CD4-positive, alpha-beta T cell treated with Interleukin-15 for 4 hours (primary cell): Measurements from ENCODE around the gene PARVA.

ENCODE experiments used
- DNase-seq: peaks from one replicate; pipeline ENCODE4 v3.0.0-alpha.2; 2020; ENCODE audit warnings: low spot score

The PARVA gene

DNA sequence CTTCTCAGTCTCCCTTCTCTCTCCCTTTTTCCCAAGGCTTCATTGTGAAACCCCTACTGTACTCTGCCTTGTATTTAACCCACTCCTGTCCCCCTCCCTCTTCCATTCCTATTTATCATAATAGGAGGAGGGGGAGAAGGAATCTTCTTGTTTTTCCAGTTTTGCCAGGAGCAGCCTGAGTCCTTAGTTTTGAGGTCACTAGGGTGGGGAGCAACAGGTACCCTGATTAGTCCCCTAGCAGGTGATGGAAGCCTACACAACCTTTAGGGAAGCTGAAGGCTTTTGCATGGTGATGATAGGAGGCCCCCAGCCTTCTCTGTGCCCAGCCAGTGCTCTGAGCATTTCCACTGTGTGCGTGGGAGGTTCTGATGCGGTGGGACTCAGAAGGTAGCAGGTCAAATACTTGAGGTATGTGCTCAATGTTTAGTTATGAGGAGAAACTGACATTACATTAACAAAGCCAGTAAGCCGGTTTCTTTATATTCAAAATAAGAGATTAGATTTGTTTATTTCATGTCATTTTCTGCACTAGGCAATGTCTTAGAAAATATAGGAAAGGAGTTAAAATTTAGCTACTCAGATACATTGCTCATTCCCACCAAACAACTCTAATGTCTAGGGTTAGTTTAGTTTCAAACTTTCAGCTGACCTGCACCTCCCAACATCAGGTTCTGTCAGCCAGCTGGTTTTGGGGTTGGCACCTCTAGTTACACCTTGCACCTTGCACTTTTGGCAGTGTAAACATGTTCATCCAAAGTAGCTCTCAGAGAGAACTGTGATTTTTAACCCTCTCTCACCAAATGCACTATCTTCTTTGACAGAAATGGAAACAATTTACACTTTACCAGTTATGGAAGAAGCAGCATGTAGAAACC lies 26.0 kb downstream of the PARVA start:
- DNase-seq = no peak

DNA sequence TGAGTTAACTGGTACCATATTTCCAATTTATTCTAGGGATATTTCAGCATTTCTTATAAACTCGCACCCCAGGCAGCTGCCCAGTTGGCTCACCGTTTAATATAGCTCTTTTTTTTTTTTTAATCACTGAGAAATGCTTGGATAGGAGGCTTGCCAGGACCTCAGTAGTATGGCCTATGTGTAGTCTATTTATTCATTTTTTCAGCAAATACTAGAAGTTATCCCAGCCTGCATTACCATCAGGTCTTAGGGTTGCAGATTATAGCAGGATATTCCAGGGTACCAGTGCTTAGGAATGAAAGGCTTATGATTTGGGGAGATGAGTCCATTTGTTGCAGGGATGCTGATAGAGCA lies 26.6 kb downstream of the PARVA start:
- DNase-seq = no peak

DNA sequence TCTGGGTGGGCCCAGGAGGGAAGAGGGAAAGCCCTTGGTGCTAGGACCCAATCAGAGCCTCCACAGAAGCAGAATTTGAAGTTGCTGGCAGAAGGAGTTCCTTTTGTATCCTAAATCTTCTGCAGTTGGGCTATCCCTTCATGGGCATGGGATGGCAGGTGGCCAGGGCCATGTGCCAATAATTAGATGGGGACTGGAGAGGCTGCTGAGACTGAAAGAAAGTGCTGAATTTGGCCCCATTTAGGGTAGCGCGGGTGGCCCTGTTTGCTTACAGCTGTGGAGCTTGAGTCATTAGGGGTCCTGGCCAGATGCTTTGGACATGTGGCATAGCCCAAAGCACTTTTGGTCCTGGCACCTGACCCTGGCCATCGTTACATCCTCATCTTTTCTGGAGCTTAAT lies 27.1 kb downstream of the PARVA start:
- no peak for DNase-seq

DNA sequence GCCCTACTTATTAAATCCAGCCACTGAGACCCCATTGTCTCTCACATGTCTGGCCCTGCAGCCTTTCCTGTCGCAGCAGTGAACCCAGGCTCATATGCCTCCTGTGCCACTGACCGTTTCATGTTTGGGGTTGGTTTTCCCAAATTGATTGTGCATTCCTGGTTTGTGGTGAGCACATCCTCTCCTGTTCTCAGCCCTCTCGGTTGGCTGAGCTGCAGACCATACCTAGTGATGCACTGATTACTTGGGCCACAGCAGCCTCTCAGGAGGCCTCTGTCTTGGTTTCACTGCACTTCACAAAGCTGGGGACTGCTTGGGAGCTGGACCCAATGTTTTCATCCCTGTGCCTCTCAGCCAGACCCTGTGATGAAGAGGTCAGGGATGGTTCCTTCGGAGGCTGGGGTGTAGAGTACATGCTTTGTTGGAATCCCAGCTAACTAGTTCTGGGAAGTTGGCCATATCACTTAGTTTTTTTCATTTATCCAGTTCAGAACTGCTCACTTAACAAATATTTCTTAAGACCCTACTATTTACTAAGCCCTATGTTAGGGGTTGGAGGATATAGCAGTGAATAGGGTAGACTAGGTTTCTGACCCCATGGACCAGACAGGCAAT lies 30.9 kb downstream of the PARVA start:
- DNase-seq = no peak

DNA sequence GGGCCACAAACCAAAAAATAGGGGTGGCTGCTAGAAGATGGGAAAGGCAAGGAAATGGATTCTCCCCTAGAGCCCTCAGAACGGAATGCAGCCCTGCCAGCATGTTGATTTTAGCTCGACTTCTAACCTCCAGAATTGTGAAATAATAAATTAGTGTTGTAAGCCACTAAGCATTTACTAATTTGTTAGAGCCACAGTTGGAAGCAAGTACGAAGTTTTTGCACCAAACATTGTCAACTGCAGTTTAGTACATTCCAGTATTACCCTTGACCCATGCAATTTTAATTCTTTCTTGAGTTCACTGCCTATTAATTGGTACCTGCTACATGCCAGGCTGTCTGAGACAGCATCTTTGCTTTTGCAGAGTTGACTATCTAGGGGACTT lies 32.2 kb downstream of the PARVA start:
- no peak for DNase-seq

DNA sequence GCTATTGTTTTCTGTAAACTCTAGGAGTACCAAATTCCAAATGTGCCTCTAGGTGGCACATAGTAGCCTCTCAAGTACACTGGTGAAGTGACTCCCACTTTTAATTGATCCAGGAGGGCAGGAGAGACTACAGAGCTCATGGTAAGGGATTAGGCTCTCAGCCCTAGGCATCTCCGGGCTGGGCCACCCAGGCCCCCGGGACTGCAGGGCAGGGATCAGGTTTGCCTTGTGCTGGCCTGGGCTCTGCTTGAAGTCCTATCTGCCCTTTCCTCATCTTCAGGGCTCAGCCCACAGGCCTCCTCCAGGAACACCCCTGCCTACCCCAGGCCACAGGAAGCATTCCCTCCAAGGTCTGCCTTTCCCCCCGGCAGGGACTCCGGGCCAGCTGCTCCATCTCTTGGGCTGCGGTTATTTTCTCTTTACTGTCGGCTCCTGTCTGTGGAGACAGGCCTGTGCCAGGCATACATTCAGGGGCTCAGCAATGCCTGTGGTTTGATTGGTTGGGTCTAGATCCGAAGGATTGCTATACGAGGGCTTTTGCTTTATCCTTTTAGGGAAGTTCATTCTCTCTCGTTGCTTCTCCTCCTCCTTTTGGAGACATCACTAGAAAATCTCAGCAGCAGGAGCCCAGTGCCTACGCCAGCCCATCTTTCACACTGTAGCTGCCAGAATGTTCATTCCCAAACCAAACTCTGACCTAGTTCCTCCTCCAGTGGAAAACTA lies 32.8 kb downstream of the PARVA start:
- DNase-seq = no peak

DNA sequence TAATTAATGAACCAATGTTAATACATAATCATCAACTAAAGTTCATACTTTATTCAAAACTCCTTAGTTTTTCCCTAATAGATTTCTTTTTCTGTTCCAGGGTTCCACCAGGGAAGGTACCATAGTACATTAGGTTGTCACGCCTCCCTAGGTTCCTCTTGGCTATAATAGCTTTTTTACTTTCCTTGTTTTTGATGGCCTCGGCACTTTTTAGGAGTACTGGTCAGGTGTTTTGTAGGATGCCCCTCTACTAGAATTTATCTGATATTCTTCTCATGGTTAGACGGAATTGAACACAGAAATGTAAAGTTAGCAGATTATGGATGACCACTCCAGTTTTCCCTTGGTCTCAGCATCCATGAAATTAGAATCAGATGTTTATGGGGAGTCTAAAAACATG lies 34.0 kb downstream of the PARVA start:
- no peak for DNase-seq

DNA sequence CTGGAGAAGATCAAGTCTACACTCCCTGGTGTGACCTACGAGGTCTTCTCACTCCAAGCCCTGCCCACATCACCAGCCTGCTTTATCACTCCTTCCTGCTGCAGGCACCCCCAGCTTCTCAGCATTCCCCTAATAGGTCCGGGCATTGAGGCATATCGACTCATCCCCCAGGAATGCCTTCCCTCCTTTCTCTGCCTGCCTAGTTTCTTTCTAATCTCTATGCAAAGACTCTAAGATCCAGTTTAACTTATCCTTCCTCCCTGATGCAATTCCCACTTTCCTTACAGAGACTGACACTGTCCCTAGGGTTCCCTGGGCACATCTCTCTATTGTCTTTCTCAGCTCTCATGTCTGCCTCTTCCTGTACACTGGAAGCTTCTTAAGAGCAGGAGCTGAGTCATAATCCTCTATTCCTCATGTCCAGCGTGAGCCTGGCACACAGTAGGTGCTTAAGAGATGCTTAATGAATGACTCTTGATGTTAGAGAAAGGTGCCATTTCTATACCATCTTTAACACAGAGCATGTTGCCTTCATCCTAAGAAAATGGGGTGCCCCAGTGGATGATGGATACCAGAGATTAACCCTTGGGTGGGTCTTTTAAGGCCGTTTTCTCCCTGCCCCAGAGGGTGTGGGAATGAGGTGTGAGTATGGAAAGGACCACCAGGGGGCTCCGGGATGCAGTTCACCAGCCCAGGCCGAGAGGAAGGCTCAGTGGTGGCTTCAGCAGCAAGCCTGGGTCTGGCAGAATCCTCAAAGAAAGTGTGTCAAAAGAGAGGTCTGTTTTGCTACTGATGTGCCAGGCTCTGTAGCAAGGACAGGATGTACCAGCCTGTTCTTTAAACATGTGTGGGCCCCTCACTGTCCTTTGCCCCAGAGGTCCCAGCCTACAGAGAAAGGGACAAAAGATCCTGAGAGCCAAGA lies 34.7 kb downstream of the PARVA start:
- no peak for DNase-seq

DNA sequence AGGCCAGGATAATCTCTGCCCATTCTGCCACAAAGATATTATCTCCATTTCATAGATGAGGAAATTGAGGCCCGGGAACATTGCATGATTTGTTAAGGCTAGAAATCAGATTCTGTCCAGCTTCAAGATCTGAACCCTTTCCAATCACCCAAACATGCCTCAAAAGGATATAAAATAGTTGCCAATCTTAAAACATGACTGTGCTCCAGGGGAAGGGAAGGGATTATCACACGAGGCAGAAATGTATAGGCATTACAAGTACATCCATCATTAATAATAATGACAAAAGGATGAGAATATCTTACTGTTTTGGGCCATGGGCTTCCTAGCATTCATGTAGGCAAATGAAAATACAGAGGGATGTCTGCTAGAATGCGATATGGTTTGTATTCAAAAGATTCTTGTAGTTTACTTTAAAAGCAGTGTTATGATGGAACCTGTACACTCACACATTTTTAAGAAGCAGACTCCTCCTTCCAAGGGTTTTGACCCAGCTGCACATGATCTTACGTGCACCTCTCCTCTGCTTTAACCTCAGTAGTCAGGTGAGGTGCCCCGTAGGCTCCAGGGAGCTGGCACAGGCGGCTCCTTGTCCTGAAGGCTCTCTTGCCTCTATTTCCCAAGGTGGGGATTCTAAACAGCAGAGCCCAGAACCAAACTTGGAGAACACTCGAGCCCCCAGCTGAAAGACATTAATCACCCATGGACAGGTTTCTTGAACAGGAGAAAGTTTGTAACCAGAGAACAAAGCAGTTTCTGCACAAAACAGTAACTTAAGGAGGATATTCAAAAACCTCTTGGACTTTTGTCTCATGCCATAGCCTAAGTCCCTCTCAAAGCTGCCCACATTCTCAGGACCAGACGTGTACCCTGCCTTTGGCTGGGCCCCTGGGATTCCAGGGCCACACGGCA lies 36.0 kb downstream of the PARVA start:
- no peak for DNase-seq

DNA sequence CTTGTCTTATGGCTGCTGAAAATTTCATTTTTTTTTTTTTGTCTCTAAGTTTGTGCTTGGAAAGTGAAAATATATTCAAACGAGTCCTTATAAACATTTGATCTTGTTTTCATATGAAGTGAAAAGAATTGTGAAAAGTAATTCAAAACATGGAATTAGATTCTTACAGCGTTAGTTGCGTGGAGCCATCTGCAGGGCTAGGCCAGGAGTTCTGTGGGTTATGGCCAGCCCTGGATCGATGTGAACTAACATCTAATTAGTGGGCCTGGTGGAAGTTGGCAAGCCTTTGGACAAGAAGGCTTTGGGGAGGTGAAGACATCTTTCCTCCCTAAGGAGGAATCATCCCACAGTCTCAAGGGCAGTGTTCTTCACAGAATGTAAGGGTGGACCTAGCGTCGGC lies 37.2 kb downstream of the PARVA start:
- no peak for DNase-seq

DNA sequence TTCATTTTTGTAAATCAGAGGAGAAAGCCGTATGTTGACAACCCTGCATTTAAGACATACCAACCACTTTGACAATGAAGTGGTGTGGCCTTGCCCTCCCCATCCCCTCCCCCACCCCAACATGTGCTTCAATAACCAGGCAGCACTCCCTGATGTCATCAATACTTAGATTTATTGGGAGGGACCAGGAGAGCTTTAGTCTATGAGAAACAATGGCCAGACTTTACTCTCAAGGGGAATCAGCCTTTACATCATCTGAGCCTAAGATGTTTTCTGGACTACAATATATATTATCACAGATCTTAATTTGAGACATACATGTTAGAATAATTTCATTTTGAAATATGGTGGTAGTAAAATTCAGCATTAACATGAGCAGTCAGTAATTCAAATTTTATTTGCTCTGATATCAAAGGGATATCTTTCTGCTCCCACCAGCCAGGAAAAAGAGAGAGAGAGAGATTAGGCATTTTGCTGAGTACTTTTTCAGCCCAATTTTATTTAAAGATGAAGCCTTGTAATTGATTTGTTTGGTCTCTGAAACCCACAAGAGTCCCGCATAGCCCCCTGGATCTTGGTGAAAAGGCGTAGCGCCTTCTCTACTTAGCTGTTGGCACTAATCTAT lies 38.1 kb downstream of the PARVA start:
- no peak for DNase-seq

DNA sequence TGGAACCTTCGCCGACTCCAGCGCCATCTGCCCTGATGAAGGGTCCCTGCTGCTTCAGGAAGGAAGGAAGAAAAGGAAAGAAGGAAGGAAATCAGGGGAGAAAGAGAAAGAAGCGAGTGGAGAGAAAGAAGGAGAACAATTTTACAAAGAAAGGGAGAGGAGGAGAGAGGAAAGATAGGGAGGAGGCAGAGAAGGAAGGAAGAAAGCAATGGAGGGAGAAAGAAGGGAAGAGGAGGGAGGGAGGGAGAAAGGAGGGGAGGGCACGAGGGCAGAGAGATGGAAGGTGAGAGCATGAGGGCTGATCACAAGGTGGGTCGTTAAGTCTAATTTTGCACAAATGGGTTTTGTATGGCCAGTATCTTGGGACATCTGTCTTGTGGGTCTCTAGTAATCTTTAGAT lies 39.2 kb downstream of the PARVA start:
- no peak for DNase-seq

DNA sequence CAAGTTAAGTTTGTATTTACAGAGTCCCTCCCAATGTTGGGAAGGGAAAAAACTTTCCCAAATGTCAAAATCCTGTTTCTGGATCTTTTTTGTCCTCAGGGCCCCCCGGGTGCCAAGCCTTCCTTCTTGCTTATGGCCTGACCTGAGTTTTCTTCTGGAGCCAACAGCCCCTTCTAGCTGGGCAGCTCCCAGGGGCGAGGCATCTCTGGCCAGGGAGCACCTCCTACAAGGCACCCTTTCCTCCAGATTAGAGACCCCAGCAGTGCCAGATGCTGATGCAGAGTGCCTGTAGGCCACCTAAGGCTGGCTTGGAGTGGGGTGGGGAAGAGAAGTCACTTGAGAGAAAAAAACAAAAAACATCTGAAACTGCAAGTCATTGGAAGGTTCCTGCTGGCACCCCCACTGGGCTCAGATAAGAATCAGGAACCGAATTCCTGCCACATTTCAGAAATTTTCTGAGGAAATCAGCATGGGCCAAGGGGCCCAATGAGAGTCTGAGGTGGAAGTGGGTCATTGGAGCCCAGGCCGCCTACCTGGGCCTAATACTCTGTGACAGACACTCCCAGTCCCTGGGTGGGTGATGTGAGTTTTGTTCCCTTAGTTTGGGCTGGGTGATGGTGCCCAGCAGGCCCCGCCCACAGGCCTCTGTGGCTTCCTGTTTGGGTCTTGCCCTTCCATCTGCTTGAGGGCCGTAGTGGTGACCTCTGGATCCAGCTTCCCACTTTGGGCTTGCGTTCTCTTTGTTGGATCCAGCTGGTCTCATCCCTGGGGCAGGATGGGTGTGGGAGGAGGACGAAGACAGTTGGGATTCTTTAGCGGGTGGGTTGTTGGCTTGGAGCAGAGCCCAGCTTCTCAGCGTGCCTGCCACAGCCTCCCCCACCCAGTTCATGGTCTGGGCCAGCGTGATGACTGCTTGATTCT lies 40.6 kb downstream of the PARVA start:
- no peak for DNase-seq

DNA sequence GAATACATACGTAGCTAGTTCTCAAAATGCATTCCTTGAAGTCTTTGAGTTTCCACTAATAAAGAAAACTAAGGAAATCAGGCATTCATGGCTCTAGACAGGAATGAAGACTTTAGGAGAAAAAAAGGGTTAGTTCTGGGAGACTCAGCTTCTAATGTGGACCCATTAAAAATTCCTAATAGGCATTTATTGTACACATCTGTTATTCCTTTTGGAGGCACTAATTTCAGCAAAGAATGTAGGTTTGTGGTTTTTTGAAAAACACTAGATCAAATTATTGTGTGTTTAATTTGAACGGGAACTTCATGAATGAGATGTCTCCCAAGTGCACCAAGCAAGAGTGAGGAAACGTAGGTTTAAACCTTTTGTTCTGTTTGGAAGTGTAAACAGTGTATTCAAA lies 42.7 kb downstream of the PARVA start:
- no peak for DNase-seq

DNA sequence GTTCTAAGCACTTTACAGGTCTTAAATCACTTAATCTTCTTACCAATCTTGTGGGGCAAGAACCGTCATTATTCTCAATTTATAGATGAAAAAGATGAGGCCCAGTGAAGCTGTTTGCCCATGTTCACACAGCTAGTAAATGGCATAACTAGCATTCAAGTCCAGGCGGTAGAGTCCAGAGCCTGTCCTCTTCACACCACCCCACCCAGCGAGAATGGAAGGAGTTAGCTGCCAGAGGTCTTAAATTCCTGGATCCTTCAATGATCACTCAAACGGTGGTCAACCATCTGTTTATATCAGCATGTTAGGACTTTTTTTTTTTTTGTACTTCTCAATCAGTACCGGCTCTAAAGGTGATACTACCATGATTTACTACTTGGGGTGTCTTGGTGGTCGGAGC lies 43.3 kb downstream of the PARVA start:
- DNase-seq = no peak

DNA sequence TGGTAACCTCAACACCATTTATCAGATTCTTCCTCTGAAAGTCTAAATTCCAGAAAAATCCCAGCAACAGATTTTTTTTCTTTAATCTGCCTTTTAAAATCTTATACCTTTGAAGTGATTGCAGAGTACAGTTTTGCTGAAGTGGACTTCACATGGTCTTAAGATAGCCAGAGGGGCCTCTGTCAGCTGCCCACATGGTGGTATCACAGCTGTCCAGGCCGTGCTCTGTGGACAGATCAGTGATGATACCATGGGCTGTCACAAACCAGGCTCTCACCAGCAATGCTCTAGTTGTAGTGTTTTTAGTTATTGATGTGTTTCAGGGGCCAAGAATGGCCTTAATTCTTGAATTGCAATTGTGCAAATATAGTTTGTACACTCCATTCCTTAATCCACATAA lies 44.0 kb downstream of the PARVA start:
- DNase-seq = no peak

DNA sequence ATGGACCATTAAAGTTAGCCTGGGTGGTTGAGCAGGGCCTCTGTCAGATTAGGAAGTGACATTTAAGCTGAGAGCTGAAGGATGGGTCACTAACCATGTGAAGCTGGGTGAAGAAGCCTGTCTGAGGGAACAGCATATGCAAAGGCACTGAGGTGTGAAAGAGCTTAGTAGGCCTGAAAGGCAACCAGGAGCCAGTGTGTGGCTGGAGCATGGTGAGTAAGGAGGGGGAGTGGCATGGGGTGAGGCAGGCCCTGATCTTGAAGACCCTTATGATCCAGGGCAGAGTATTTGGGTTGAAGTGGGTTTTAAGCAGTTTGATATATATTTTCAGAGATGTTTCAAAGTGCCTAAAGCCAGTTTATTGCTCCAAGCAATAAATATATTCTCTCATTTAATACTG lies 48.8 kb downstream of the PARVA start:
- no peak for DNase-seq

DNA sequence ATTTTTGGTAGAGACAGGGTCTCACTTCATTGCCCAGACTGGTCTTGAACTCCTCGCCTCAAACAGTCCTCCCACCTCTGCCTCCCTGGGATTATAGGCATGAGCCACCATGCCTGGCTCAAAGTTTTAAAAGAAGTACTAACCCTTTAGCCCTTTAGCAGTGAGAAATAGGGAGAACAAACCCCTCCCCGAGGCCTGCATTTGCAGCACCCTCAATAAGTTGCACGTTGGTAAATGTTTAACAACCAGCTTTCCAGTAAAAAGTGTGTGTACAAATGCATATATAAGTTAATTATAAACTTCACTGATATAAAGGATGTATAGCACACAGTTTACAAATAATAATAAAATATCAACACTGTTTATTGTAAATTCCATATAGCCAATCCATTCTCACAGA lies 51.8 kb downstream of the PARVA start:
- no peak for DNase-seq

DNA sequence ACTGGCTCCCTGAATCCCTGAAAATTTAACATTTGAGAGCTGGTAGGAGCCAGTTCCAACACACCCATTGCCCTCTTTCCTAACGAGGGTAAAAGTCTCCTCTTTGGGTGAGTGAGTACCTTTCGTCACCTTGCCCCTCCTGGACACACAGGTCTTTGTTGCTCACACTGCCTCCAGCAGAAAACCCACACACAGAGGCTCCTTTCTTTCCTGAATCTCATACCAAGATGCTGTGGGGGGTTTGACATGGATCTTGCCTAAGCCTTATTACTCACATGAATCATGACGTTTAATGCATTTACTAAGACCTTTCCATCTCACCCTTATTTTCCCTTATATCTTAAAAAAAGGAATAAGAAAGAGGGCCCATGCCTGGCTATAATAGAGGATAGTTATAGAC lies 53.0 kb downstream of the PARVA start:
- no peak for DNase-seq
